Measurements from ENCODE around the gene SPATS2L.

Gene SPATS2L

DNA sequence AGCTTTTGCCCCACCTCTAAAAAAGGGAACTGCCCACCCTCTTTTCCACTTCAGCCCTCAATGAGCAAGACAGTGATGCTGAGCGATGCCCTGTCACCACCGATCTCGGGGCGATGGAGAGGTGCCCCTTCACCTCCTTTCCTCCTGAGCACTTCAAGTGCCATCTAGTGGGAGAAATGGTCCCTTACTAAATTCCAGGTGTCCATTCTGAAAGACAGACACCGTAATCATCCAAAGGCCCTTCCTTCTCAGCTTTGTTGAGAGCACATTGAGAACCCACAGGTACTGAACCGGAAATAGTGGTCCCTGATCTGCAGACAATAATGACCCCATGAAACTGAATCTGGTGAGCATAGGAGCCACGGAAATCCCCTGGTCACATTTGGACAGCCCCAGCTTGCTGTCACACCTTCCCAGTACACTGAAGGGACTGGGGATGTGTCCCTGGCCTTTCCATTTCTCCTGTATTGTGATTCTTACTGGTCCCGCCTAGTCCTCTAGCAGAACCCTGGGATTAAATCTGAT is 164.9 kb downstream of the SPATS2L start:
- DNase-seq (ENCODE audit: low read depth), result peak; percentile 9

DNA sequence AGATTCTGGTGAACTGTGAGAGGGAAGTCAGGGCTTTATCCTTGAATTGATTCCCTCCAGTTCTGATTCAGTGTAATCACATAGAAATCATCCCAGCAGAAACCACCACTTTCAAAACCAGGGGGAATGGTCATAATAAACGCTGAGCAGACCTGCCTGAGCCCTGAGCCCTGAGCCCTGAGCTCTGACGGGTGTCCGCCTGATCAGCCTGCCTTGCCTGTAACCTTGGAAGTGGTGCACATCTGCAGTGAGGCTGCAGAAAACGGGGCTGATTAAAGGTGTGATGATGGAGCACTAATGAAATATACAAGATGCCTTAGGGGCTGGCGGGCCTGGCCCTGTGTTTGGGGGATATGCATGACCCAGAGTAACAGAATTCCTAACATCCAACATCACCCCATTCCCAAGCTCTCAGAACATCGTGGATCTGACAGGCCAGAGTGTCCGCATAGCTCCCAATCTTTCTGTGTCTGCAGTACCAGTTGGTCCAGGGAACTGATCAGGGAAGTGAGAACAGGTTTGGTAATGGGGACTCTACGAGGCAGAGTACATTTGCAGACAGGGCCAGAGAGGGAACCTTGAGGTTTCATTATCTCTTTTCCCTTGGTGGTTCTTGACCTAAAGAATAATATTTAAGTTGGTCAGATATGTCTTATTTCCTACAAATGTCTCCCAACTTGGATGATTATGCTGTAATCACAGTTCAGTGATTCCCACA is 165.6 kb downstream of the SPATS2L start:
- DNase-seq (ENCODE audit: low read depth), result no peak

DNA sequence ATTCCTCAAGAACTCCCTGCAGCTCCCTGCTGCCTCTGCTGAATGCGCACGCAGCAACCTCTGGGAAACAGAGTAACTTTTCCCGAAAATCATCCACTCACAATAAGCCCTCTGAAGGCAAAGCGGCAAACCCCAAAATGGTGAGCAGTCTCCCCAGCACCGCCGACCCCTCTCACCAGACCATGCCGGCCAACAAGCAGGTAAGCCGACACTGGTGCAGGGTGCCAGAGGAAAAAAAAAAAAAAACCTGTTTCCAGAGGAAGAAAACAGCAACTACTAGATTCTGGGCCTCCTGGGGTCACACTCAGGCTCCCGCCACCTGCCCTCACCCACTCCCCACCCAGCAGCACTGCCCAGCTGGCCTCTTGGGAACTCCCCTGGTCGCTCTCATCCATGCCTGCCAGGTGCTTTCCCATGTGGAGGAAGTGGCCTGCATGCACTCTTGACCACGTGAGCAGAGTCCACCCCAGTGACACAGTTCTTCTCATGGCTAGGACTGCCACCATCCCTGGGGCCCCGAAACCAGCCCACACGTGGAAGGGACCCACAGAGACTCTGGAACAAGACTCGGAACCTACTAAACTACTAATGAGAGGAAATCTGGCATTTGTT is 166.5 kb downstream of the SPATS2L start:
- no peak for DNase-seq (ENCODE audit: low read depth)

DNA sequence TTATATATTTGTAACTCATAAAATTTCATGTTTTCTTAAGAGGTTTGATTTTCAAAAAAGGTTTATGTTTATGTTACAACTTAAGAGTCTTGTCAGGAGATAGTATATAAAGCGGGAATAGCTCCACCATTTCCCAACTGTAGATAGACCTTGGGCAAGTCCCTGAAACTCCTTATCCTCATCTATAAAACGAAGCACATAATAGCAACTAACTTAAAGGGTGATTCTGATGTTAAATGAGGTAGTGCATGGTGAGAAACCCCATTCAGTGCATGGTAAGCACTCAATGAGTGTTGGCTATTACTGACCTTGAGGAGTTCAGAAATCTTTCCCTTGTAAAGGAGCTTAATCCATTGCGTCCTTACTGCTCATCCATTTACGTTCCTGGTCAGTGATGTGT is 169.3 kb downstream of the SPATS2L start:
- no peak for DNase-seq (ENCODE audit: low read depth)

DNA sequence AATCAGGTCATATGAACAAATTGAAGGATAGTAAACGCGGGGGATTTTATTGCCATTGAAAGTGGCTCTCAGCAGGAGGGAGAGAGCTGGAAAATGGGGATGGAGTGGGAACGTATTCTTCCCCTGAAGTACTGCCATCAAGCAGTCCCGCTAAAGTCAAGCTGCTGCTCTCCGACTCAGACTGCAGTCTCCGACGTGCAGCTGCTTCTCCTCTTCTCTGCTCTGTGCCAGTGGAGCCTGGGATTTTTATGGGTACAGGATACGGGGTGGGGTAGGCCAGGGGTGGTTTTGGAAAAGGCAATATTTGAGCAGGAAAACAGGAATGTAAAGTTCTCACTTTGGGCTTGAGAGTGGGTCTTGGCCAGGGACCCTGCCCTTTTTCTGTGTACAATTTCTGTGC is 170.3 kb downstream of the SPATS2L start:
- no peak for DNase-seq (ENCODE audit: low read depth)

DNA sequence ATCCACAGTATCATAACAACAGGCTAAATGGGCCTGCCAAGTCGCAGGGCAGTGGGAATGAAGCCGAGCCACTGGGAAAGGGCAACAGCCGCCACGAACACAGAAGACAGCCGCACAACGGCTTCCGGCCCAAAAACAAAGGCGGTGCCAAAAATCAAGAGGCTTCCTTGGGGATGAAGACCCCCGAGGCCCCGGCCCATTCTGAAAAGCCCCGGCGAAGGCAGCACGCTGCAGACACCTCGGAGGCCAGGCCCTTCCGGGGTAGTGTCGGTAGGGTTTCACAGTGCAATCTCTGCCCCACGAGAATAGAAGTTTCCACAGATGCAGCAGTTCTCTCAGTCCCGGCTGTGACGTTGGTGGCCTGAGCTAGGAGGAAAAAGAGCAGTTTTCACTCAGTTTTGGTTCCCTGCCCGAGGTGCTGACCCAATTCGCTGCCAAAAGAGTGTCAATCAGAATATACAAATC is 171.2 kb downstream of the SPATS2L start:
- no peak for DNase-seq (ENCODE audit: low read depth)

DNA sequence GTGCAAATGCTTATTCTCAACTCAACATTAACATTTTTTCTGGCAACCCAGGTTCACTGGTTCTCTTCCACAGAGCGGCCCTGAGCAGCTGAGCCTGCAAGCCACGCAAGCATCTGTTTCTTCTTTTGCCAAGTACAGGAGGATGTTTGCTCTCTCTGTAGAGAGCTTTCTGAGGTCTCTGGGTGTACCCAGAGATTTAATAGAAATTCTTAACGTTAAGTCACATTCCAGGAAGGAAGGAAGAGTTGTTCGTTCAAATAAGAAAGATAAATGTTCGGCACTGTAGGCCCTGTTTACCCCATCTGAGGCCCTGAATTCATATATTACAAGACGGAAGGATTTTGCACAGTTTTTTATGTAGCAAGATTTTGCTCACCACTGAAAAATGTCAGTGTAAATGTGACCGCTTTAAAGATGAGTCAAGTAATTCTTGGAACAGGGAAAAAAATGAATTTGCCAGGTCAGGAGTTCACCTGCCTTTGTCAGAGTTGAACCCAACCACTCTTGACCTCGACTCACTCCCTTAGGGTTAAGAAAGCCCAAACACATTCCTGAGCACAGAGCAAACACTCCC is 173.3 kb downstream of the SPATS2L start:
- no peak for DNase-seq (ENCODE audit: low read depth)

DNA sequence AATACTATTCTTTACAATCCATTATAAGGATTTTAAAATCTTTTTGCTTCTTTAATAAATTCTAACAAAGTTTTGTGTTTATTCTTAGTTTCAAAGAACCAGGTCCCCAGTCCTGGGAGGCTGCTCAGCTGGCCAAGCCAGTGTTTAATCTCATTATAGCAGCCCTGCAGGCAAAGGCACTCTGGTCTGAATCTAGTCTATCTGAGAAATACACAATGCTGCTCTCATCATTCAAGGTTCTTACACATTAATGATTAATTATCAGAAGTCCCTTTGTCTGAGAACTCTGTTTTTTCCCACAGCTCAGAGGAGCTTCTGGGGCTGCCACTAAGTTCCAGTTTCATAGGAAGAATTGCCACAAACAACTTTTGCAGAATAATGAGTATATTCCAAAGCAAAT is 175.7 kb downstream of the SPATS2L start:
- DNase-seq (ENCODE audit: low read depth), result no peak

DNA sequence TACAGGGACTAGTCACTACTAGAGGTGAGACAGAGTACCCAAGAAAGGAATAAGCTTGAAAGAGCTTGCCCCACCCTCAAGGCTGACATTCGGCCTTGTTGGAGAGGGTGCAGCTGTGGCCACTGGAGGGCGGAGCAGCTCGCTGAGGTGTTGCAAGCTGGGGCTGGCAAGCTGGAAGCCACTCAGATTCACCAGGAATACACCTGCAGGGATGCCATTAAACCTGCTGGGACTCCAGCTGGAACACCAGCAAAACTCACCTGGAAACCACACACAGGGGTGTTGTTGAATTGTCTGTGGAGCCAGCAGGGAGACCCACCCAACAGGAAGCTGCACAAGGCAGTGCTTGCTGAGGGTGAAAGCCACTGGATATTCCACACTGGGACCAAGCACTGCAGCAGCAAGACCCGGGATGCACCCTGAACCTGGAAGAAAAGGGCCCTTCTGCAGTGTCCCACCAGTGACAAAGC is 177.3 kb downstream of the SPATS2L start:
- DNase-seq (ENCODE audit: low read depth), result no peak

DNA sequence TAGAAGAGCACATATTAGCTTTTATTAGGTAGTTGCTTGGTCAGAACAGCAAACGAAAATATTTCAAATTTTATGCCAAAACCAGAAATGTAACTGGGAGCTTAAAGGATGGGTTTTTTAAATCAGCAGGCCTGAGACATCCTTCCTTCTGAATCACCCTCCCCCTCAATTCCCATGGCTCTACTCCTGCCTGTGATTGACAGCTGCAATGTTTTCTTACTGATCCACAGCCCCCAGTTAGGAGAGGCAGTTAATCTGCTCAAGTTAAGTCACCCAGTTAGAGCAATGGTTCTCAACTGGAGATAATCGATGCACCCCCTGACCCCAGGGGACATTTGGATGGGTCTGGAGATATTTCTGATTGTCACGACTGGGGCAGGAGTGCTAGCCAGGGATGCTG is 178.4 kb downstream of the SPATS2L start:
- no peak for DNase-seq (ENCODE audit: low read depth)

DNA sequence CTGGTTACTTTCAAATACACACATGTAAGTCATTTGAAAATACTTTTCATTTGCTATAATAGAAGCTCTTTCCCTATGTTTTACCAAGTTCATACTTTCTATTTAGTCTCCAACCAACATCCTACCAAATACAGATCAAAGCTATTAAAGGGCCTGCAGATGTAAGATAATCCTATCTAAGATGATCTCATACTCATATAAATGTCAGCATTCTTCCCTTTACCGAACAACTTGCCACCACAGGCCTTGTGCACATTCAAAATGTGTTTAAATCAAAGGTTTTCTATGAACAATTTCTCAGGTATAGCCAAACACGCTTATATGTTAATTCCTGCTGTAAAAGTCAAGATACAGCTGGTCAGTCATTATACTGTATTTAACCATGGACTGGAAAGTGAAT is 180.0 kb downstream of the SPATS2L start:
- DNase-seq (ENCODE audit: low read depth), result no peak

DNA sequence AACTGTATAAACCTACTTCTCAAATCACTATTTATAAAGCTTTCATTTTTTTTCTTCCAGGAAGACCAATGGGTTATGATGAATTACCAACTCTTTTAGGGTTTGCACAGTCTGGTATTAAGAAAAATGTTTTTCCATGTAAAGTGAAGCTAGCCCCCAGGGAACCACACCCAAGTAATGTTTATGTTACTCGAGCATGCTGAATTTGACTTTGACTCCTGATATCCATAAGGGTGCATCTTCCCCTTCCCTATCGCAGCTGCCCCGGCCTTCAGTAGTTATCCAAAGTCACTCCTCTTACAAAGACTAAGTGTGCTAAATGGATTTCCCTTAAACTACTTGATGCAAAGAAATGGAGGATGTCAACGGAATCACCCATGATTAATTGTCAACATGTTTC is 181.7 kb downstream of the SPATS2L start:
- DNase-seq (ENCODE audit: low read depth), result no peak

DNA sequence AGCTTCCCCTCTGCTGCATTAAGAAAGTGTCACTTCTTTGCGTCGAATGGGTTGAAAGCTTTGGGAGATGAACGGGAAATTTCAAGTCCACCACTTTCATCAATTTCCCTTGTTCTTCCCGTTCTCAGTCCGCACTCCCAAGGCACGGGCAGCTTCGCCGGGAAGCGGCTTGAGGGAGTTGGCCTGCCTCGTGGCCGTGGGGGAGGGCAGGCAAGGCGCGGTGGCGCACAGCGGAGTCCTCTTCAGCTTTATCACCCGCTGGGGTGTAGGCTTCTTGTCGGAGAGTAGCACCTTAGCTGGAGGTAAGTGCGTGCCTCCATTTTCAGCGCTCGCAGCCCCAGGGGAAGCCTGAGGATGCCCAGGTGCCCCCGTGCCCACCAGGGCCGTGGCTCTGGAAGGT is 183.5 kb downstream of the SPATS2L start:
- DNase-seq (ENCODE audit: low read depth), result no peak

DNA sequence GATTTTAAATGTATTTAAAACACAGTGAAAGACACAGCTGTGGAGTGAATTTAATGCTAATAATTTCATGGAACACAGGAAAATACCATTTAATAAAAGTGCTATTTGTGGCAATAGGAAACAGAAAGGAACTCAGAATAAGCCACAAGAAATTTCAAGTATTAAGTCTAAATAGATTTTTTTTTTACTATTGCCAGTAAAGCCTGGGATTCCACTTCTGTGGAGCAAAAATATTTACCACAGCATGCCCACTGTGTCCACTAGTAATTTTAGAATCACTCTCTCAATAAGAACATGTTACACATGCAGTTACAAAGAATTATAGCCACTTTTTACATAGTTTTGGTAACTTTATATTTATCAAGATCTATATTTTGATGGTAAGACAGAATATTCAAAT is 186.2 kb downstream of the SPATS2L start:
- DNase-seq (ENCODE audit: low read depth), result no peak

DNA sequence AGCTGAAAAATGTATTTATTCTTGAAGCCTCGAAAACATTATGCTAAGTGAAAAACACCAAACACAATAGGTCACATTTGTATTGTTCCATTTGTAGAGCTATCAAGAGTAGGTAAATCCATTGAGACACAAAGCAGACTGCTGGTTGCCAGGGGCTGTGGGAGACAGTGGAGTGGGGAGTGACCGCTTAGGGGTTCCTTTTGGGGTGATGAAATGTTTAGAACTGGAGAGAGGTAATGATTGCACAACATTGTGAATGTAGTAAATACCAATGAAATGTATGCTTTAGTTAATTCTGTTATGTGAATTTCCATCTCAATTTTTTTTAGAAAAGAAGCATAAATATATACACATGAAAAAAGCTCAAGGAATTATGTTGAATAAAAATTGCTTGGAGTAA is 187.6 kb downstream of the SPATS2L start:
- DNase-seq (ENCODE audit: low read depth), result no peak

DNA sequence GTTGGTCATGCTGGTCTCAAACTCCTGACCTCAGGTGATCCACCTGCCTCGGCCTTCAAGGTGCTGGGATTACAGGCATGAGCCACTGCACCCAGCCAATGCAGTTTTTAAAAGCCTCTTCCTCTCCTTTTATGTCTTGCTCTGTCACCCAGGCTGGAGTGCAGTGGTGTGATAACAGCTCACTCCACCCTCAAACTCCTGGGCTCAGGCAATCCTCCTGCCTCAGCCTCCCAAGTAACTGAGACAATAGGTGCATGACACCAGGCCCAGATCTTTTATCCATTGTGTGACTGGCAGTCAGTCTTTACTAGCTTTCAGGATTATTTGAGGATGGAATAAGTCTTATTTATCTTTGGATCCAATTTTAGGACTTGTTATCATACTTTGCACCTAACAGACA is 190.2 kb downstream of the SPATS2L start:
- no peak for DNase-seq (ENCODE audit: low read depth)

DNA sequence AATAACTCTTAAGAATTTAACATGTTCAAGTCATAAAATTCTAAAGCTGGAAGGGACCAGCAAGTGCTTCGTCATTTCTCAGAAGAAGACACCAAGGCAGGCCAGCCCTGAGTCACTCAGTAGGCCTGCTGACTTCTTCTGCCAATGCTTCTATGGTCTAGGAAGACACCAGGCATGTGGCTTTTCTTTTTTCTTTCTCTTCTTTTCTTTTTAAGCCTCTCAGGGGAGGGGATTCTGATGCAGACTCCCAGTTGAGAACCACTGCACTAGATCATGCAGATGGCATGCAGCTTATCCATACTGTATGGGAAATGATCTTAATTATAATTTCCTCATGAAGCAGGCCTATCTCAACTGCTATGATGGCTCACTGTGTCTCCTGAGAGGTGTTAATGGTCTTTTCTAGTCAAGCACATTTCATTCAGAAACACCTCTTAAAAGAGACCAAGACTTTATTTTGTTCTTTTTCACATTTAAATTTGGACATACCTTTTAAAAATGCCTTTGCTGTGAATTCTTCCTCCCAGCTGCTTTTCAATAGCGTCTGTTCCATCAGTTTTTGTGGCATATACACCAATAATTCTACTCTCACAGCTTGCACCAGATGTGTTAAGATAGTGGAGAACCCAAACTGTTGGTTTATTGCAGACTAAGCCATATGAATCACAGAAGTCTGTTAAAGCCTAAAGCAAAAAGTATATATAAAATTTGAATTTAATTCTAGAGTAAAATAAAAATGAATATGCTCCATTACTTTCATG is 192.1 kb downstream of the SPATS2L start:
- no peak for DNase-seq (ENCODE audit: low read depth)

DNA sequence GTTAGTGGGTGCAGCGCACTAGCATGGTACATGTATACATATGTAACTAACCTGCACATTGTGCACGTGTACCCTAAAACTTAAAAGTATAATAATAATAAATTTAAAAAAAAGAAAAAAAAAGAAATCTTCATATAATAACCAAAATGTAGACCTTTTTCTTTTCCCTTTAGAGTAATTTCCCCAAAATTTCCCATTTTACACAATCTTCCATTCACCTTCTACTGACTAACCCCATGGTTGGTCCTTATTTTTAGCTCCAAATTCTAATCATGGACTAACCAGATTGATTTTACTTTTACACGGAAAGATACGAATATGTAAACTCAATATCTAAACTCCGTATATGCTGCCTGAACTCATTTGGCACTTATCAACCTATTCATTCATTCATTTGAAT is 195.7 kb downstream of the SPATS2L start:
- DNase-seq (ENCODE audit: low read depth), result no peak

DNA sequence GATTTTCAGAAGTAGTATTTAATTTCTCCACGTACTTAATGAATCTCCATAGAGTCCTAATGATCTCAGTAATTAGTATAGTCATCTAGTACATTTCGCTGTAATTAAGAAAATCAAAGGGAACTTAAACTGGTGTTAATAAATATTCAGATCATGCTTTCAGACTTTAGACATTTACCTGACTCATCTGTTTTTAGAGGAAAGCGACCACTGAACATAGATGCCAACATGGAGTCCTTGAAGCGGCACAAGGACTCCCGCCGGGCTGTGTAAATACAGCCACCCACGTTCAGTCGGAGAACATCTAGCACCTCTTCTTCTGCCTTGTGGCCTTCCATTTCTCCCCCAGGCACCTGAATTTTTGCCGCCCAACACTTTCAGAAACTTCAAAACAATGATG is 200.2 kb downstream of the SPATS2L start:
- DNase-seq (ENCODE audit: low read depth), result no peak

DNA sequence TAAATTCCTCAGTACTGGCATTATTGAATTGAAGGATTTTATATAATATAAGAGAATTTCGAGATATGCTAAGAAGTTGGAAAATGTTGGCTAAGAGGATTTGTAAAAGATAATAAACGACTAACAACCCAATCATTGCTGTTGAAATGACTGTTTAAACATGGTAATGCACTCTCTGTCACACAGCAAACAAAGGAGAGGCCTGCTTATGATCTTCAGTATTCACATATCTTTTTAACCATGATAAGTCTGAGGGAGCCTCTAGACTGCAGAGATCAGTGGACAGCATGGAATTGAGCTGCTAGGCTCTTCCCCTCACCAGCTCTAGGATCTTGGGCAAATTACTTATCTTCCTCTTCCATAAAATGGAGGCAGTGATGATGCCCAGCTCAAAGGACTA is 200.7 kb downstream of the SPATS2L start:
- DNase-seq (ENCODE audit: low read depth), result no peak

DNA sequence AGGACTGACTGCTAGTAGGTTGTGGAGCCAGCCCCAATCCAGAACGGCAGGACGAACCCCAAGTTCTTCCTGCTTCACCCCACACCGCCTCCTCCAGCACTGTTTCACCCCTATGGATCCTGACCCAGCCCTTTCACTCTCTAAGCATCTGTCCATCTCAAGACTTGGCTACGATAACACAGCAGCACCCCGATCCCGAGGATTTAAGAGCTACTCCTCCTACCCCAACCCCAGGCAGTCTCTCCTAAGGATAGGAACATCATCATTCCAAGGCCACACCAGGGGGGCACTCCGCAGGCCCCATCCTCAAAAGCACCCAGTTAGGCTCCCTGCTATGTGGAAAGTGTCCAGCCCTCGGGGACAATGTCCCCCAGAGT is 202.7 kb downstream of the SPATS2L start:
- no peak for DNase-seq (ENCODE audit: low read depth)

DNA sequence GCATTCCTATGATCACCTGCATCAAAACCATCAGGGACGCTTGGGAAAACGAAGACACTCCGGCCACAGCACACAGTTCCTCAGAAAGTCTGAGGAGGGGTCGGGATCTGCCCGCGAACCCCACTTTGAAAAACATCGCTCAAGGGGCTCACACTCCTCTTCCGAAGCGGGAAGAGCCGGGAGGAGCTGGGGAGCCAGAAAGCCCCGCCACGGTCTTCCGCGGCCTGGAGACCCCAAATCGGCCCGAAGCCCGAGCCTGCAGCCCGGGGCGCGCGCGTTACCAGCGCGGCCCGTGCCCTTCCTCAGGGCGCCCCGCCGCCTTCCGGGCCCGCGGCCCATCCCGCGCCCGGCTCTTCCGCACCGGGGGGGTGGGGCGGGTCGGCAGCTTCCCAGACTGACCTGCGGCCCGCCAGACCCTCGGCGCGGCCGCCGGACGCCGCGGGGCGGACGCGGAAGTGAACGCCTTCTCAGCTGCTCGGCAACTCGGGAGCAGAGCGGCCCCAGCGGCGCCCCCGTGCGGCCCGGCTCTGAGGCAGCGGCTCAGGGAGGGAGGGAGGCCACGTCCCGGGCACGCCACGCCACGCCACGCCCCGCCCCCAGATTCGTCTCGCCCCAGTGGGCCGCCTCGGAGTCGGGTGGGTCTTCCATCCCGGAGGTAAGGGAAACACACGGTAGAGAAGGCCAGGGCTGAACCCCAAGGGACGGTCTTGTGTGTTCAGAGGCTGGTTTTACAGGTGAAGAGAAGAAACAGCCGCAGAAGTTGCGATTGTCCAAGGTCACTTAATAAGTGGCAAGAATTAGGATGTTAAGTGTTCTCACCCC is 203.3 kb downstream of the SPATS2L start, which contains the start of gene KCTD18:
TSS of gene KCTD18 (minus strand) at position 457 of the 822 bp plus-strand sequence. CDS start 3,052 bp downstream, outside the sequence.
- peak; percentile 82 for DNase-seq (ENCODE audit: low read depth)
